Upper lobe of left lung (tissue), 4 donors: ENCODE data around the gene CEACAM5.

ENCODE experiments used
- CTCF ChIP-seq, 6 experiments: fragments of 450-650 bp in 4 of 6; fragments of 200-600 bp in 2 of 6; sonication (generic) in 2 of 6; IDR thresholded peaks; one replicate each; pipeline ENCODE4 v1.5.1; 2016 to 2019; ENCODE audit warnings: antibody characterized with exemption in 6 of 6
- EP300 ChIP-seq, 4 donors: sonication (generic); formaldehyde crosslinking; IDR thresholded peaks; one replicate each; pipeline ENCODE4 v1.5.1; 2017; ENCODE audit warnings: antibody characterized with exemption in 4 of 4, control low read depth in 2 of 4
- POLR2A ChIP-seq, 4 donors: fragments of 450-650 bp; IDR thresholded peaks; one replicate each; pipeline ENCODE4 v1.5.1; 2016 to 2017; ENCODE audit warnings: antibody characterized with exemption in 4 of 4, mild to moderate bottlenecking in 2 of 4

- no peak for TF ChIP-seq CTCF (IDR thresholded peaks at IDR 0.05)
- no peak for TF ChIP-seq POLR2A (IDR thresholded peaks at IDR 0.05)
- no peak for TF ChIP-seq EP300 (IDR thresholded peaks at IDR 0.05)
Measured at GRCh38 chr19:41735071-41735600, 26.7 kb downstream of the CEACAM5 start.
